ENCODE results near the gene SEC14L5.

DNA sequence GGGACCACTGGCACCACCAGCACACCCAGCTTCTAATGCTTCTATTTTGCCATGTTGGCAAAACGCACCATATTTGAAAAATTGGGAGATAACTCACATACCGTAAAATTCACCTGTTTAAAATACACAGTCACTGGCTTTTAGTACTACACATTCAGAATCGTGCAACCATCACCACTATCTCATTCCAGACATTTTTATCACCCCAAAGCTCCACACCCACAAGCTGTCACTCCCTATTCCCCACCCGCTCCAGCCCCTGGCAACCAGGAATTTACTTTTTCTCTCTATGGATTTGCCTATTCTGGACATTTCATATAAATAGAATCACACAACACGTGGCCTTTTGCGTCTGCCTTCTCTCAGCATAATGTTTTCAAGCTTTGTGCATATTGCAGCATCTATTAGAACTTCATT, 46.2 kb upstream of the SEC14L5 start:
- no peak for TF ChIP-seq POLR2A (IDR thresholded peaks at IDR 0.05)
- TF ChIP-seq, protein P1, sequence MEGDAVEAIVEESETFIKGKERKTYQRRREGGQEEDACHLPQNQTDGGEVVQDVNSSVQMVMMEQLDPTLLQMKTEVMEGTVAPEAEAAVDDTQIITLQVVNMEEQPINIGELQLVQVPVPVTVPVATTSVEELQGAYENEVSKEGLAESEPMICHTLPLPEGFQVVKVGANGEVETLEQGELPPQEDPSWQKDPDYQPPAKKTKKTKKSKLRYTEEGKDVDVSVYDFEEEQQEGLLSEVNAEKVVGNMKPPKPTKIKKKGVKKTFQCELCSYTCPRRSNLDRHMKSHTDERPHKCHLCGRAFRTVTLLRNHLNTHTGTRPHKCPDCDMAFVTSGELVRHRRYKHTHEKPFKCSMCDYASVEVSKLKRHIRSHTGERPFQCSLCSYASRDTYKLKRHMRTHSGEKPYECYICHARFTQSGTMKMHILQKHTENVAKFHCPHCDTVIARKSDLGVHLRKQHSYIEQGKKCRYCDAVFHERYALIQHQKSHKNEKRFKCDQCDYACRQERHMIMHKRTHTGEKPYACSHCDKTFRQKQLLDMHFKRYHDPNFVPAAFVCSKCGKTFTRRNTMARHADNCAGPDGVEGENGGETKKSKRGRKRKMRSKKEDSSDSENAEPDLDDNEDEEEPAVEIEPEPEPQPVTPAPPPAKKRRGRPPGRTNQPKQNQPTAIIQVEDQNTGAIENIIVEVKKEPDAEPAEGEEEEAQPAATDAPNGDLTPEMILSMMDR (IDR thresholded peaks at IDR 0.05), result no peak

Measured in suprapubic skin (tissue), 3 donors.